GM18951 (cell line): ENCODE data around the gene NFATC2.

ENCODE experiments used
- POLR2A ChIP-seq: IDR thresholded peaks from 4 replicates; pipeline ENCODE4 v1.6.1; 2011; ENCODE audit warnings: mild to moderate bottlenecking; ENCODE audit not compliant: insufficient read length, insufficient read depth; ENCODE audit errors: extremely low read depth
- in situ Hi-C: fragments of 300-500 bp; cut with MboI; formaldehyde crosslinking; loops from one replicate; pipeline ENCODE4 v1.12.0; 2022; ENCODE audit warnings: low sequenced_read_pairs, mixed read lengths, inconsistent platforms; ENCODE audit not compliant: unreplicated experiment

NFATC2 gene

DNA sequence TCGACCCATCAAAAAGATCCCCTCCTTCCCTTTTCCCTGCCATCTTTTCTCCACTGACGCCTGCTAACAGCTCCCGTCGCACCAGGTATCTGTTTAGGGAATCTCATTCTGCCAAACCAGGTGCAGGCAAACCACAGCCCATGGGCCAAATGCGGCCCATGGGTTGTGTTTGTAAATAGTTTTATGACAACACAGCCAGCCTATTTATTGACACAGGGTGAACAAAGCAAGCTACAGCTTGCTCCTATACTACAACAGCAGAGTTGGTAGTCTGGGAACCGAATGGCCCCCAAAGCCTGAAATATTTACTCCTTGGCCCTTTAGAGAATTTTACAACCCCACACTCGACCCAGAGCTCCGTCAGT is 16.4 kb downstream of the NFATC2 start:
- in situ Hi-C loops, result no loop called here
- TF ChIP-seq POLR2A, result no peak

DNA sequence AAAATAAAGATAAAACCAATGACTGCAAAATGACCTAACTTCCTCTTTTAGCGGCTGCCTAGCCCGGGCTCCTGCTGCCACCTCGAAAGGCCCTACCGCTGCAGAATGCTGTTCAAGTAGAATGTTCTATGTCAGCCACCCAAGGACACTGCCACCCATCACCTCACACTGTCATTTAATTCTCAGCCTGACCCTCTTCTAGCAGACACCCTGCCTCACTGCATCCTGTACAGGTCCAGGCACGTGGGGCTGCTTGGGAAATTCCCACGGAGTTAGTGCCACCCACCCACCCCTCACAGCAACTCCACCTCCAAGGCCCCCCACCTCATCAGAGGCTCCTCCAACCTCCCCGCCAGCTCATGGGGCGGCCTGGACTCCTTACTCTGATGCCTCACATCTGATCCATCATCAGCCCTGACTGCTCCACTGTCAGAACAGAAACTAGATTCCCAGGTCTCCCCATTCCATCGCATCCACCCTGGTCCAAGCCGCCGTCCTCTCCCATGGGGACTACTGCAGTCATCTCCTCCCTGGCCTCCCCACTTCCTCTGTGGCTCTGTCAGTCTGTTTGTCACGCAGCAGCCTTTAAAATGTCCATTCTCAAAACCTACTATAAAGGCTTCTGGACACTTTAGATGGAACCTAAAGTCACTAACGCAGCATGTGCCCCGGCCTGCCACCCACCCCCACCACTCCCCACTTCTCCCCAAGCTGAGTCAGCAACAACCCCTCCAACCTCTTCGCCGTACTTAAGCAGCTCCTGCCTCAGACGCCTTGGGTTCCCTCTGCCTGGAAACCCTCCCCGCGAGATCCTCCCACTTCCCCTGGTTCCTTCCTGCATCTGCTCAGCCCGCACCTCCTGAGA is 17.0 kb downstream of the NFATC2 start:
- in situ Hi-C loops, result no loop called here

DNA sequence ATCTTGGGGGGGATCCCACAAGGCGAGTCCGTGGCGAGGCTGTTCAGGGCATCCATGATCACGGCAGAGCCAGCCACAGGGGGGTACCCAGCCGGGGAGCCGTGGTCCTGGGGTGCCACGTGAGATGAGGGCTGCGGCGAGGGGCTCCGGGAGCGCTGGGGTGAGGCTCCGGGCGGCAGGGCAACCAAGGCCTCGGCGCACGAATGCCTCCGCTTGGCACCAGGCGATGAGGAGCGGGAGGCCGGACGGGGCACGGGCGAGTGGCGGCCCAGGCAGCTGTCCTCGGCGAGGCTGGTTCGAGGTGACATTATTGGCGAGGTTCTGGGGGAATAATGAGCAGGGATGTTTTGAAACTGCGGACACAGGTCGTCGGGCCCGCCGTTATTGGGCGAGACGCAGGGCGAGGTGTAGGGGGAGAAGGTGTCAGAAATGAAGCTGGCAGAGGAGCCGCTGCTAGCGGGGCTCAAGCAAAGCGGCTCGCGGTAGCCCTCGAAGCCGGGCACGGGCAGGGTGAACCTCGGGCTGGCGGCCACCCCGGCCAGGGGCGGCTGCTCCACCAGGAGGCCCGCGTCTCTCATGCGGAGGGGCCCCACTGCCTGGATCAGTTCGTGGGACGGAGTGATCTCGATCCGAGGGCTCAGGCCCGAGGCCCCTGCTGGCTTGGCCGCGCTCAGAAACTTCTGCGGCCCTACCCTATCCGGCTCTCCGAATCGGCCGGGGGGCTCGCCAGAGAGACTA is 19.1 kb downstream of the NFATC2 start:
- TF ChIP-seq POLR2A, result no peak
- in situ Hi-C loops, result no loop called here

More for the DNA sequence above, 17.0 kb downstream of the NFATC2 start:
- no peak for TF ChIP-seq POLR2A

DNA sequence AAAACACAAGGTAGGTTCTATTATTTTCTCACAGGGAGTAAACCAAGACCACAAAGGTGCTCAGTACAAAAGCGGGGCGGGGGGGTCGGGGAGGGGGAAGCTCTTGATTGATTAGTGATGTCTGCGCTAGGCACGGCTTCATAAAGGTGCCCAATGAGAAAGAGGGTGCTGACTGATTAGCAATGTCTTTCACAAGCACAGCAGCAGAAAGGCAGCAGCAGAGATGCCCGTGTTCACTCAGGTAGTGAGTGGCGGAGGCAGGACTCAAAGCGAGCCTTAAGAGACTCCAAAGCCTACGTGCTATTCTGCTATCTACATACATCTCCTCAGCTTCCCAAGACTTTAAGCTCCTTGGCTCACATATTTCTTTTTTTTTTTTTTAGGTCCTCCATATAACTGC is 20.3 kb downstream of the NFATC2 start:
- no peak for TF ChIP-seq POLR2A
- in situ Hi-C loops, result no loop called here

DNA sequence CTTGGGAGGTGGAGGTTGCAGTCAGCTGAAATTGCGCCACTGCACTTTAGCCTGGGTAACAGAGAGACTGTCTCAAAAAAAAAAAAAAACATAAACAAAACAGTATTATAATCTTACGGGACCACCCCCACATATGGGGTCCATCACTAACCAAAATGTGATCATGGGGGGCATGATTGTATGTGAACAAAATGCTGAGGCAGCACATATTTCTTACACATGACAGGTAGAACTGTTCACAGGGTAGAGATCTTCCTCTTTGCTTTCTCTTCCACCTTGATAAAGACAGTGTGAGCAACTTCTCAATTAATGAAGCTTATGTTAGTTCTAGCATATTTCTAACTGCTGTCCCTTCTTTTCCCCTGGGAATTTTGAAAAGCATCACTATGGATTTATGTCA is 24.7 kb downstream of the NFATC2 start:
- no peak for TF ChIP-seq POLR2A
- in situ Hi-C loops, result no loop called here

DNA sequence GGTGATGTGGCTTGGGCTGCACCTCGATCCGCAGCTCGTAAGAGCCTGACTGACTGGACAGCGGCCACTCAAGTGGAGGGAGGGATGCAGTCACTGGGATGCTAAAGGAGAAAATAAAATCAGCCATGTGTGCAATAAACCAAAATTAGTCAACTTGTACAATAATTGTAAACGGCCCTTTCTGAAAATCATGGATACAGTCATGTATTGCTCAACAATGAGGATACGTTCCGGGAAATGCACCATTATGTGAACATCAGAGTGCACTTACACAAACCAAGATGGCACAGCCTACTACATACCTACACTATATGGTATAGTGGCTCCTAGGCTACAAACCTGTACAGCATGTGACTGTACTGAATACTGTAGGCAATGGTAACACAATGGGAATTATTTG is 25.7 kb downstream of the NFATC2 start:
- in situ Hi-C loops, result no loop called here
- TF ChIP-seq POLR2A, result no peak

- TF ChIP-seq POLR2A, result no peak
- in situ Hi-C loops, result no loop called here
Observed at GRCh38 chr20:51514836-51515235, 27.7 kb downstream of the NFATC2 start.

DNA sequence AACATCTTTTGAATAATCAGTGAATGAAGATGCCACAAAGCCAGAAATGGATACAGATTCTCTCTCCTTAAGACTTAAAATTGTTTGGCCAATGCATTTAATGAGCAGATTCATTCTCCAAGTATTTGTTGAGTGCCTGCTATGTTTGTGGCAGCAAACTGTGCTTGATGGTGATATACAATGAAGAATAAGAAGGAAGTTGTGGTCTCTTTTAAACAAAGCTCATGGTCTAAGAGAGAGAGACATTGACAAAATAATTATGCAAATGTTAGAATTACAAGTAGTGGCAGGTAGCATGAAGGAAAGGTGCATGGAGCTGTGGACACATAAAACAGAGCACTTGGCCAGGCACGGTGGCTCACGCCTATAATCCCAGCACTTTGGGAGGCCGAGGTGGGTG is 28.3 kb downstream of the NFATC2 start:
- in situ Hi-C loops, result no loop called here

GRCh38 chr20:51513545-51513944 is 29.0 kb downstream of the NFATC2 start:
- no peak for TF ChIP-seq POLR2A
- in situ Hi-C loops, result no loop called here

More for the DNA sequence above, 28.3 kb downstream of the NFATC2 start:
- TF ChIP-seq POLR2A, result no peak

DNA sequence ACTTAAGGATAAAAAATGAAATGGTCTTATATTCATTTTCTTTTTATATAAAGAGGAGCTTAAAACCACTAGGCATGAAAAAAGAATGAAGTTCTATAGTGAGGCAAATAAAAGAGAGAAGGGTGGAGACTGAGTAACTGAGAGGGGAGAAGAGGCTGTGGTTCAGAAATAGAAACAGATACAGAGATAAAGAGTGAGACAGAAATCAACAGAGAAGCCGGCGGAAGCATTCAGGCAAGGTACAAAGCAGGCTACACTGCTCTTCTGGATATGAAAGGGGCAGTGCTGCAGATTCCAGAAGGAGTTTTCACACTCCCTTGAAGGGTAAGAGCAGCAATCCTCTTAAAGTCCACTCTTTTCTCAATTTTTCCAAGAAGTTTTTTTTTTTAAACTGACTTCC is 29.9 kb downstream of the NFATC2 start:
- in situ Hi-C loops, result no loop called here

DNA sequence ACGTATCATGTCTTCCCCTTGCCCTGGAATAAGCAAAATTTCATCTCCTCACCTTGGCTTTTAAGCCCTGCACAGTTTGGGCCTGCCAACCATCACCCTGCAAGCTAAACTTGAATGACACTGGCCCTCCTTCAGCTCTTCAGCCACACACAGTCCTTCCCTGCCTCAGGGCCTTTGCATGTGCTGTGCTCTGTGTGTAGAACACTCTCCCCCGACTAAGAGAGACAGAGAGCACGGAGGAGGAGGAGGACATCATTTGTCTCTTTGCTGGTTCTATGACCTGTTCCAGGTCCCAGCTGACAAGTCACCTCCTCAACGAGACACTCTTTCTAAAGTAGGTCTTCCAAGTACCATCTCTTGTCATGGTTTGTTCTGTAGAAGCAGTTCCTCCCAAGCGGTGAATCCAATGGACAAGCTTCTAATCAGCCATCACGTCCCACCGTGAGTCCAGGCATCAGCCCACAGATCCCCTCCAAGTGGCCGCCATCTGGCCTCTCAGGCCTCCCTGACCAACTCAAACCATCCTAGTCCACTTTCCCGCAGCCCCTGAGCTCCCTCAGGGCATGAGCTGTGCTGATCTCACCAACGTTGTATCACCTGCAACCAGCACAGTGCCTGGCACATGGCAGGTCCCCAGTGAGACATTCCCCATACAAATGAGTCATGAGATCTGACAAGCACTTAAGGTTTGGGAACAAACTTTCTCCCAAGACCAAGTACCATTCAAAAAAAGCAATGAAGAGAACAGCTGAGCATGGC is 30.5 kb downstream of the NFATC2 start:
- in situ Hi-C loops, result no loop called here
- no peak for TF ChIP-seq POLR2A

More for the DNA sequence above, 29.9 kb downstream of the NFATC2 start:
- TF ChIP-seq POLR2A, result no peak

GRCh38 chr20:51510936-51511605 is 31.4 kb downstream of the NFATC2 start:
- in situ Hi-C loops, result no loop called here
- TF ChIP-seq POLR2A, result no peak

- in situ Hi-C loops, result no loop called here
- no peak for TF ChIP-seq POLR2A
Observed at GRCh38 chr20:51510169-51510568, 32.4 kb downstream of the NFATC2 start.
